ENCODE data around the gene DEFB108B.
"Not testable (repeated sequence)": the region's sequence is repeated elsewhere in the genome, so short reads cannot be mapped to it uniquely, and the experiment has no call there.

DNA sequence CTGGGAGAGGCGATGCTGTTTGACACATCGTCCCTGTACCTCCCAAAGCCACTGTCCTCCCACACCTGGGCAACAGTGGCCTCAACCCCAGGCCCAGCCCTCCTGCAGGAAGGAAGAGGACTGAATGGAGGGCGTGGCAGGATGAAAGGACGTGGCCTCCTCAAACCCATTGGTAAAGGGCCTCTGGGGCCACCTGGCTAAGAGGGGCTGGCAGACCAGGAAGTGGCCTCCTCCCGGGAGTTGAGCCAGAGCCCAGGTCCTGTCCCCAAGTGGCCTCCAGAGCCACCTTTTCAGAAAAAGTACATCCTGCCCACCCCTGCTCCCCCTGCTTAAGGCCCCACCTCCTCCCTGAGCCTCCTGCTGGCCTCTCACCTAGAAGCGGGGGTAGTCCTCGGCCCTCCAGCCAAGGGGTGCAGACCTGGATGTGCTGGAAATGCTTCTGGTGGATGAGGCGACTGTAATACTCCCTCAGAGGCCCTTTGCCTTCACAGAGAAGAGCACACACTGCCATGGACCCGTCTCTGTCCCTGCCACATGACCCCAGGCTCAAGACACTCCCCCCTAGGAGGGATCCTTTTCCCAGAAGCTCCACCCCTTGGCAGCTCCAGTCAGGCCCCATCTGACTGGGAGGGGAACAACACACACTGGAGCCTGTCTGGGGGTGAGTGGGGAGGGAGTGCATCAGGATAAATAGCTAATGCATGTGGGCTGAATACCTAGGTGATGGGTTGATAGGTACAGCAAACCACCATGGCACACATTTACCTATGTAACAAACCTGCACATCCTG, 28.6 kb upstream of the DEFB108B start:
- TF ChIP-seq, protein P1, sequence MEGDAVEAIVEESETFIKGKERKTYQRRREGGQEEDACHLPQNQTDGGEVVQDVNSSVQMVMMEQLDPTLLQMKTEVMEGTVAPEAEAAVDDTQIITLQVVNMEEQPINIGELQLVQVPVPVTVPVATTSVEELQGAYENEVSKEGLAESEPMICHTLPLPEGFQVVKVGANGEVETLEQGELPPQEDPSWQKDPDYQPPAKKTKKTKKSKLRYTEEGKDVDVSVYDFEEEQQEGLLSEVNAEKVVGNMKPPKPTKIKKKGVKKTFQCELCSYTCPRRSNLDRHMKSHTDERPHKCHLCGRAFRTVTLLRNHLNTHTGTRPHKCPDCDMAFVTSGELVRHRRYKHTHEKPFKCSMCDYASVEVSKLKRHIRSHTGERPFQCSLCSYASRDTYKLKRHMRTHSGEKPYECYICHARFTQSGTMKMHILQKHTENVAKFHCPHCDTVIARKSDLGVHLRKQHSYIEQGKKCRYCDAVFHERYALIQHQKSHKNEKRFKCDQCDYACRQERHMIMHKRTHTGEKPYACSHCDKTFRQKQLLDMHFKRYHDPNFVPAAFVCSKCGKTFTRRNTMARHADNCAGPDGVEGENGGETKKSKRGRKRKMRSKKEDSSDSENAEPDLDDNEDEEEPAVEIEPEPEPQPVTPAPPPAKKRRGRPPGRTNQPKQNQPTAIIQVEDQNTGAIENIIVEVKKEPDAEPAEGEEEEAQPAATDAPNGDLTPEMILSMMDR (IDR thresholded peaks at IDR 0.05) = not testable (repeated sequence)
- not testable (repeated sequence) for TF ChIP-seq POLR2A (IDR thresholded peaks at IDR 0.05)
